IMR-90 (cell line): ENCODE measurements around the gene CNTRL.

Source experiments
- MAFK ChIP-seq: IDR thresholded peaks from 2 replicates; pipeline ENCODE4 v1.6.1; 2012; ENCODE audit warnings: low read depth, low read length, improper control_type of control experiment
- RFX5 ChIP-seq: IDR thresholded peaks from 2 replicates; pipeline ENCODE4 v1.8.0; 2012; ENCODE audit warnings: low read depth, mild to moderate bottlenecking, low read length, moderate library complexity
- SMC3 ChIP-seq: fragments of 150-350 bp; IDR thresholded peaks from 2 replicates; pipeline ENCODE4 v1.6.1; 2016; ENCODE audit warnings: low read depth, mild to moderate bottlenecking, antibody characterized with exemption, low read length, moderate library complexity
- TF ChIP-seq, protein P1 (sequence below): fragments of 150-350 bp; IDR thresholded peaks from 2 replicates; pipeline ENCODE4 v1.6.1; 2017; ENCODE audit warnings: mild to moderate bottlenecking, antibody characterized with exemption, low read length, low read depth
- TF ChIP-seq, protein P2 (sequence below): conservative IDR thresholded peaks from 2 replicates; pipeline ENCODE4 v1.5.1; 2012; ENCODE audit warnings: mild to moderate bottlenecking, low read depth, low read length, improper control_type of control experiment

DNA sequence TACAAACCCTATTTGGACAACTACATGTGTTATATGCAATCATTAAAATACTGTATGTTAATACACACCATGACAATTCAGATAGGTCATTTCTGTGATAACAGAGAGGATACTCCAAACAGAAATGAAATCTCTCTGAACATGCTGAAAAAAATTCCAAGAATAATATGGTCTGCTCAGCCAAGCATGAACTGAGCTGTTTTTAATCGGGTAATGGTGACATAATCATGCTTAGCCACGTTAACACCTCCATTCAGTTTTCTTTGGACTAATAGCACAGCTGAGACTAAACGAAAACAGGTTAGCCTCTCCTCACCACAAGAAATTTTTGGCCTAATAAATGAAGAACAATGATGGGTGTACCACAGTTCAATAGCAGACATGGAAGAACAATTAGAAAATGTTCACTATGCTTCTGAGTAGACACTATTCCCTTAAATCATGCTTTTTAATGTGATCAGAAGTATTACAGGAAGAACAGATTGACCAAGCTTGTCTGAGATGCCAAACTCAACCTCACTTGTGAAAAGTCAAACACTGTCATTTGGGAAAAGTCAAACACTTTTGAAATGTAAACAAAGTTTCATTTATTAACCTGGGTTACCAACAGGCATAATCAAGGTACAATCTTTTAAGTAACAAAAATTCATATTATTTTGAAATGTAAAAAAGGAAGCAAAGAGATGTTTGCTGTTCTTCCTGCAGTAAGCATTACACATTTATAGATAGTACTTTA, 107.5 kb downstream of the CNTRL start:
- TF ChIP-seq, protein P1, sequence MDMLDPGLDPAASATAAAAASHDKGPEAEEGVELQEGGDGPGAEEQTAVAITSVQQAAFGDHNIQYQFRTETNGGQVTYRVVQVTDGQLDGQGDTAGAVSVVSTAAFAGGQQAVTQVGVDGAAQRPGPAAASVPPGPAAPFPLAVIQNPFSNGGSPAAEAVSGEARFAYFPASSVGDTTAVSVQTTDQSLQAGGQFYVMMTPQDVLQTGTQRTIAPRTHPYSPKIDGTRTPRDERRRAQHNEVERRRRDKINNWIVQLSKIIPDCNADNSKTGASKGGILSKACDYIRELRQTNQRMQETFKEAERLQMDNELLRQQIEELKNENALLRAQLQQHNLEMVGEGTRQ = no peak
- TF ChIP-seq, protein P2, sequence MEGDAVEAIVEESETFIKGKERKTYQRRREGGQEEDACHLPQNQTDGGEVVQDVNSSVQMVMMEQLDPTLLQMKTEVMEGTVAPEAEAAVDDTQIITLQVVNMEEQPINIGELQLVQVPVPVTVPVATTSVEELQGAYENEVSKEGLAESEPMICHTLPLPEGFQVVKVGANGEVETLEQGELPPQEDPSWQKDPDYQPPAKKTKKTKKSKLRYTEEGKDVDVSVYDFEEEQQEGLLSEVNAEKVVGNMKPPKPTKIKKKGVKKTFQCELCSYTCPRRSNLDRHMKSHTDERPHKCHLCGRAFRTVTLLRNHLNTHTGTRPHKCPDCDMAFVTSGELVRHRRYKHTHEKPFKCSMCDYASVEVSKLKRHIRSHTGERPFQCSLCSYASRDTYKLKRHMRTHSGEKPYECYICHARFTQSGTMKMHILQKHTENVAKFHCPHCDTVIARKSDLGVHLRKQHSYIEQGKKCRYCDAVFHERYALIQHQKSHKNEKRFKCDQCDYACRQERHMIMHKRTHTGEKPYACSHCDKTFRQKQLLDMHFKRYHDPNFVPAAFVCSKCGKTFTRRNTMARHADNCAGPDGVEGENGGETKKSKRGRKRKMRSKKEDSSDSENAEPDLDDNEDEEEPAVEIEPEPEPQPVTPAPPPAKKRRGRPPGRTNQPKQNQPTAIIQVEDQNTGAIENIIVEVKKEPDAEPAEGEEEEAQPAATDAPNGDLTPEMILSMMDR = no peak
- TF ChIP-seq RFX5 (no peak), MAFK (no peak), SMC3 (no peak)
